ENCODE measurements around the gene RAB6A.
"Not testable (repeated sequence)": the region's sequence is repeated elsewhere in the genome, so short reads cannot be mapped to it uniquely, and the experiment has no call there.

The RAB6A gene

DNA sequence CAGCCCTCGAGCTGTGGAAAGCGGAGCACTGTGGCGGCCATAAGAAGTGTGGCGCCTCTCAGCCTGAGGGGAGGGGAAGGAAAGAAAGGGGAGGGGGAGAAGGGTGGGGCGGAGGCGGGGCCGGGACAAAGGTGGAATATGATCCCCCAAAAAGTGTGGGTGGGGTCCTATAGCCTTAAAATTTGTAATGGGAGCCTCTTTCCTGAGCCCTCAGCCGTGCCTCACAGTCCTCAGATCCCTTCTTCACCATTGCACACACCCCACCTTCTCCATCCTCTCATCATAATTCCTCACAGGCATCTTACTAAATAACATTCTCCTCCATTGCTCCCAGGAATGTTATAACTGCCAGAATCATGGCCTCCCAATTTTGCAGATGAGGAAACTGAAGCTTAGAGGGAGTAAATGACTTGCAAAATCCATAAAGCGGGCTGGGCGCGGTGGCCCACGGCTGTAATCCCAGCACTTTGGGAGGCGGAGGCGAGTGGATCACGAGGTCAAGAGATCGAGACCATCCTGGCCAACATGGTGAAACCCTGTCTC, 600 bp upstream of the RAB6A start:
- no peak for DNase-seq

DNA sequence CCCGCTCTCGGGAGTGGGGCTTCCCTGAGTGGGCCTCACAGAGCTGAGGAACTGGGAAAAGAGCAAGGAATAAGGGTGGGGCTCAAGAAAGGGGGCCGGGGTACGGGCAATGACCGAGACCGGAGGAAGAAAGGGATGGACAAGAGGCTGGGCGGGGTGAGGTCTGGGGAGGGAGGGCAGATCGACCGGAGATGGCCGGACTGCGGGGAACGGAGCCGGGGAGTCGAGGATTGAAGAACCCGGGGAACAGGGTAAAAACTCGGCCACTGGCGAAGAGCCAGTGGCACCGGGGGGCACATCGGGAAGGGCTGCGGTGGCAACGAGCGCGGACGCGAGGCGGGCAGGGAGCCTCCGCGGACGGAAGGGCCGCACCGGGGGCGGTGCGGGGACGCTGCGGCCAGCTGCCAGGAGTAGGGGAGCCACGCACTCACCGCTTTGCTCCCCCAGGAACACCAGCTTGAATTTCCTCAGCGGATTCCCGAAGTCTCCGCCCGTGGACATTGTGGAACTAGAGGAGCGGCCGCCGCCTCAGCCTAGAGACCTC, 667 bp downstream of the RAB6A start:
- peak; percentile 2 to 16 for DNase-seq

DNA sequence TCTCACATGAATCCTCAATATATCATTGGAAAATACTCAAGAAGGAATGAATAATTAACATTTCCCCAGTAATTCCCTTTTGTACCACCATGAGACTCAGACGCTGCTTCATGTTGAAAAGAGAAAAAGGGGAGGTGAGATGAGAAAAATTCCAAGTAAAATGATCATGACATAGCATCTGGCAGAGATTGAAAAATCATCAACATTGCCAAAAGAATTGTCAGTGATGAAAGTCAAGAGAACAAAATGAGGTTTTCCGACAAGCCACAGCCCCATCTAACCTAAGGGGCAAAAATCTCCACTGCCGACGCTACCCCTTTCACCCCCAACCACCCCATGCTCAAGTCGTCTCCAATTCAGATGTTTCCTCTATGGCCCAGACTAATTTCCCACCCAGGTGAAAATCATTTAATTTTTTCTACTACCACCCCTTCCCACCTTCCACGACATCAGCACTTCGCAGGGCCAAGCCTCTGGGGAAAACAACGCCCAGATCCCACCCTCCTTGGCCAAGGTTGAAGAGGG, 1.2 kb downstream of the RAB6A start:
- no peak for DNase-seq

DNA sequence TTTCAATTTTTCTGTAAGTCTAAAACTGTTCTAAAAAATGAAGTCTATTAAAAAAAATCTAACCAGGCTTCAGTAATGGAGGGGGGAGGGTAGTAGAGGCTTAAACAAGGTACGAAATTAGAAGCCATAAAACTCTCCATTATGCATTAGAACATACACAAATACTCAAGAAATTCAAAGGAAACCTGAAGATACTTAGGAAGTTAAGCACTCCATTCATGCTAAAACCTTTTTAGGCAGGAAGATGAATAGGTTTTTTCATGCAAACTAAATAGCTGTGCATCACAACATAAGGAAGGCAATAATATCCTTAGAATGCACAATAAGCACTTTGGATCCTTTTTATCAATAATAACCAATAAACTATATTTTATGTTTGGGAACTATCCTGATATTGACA, 2.4 kb downstream of the RAB6A start:
- DNase-seq: no peak

DNA sequence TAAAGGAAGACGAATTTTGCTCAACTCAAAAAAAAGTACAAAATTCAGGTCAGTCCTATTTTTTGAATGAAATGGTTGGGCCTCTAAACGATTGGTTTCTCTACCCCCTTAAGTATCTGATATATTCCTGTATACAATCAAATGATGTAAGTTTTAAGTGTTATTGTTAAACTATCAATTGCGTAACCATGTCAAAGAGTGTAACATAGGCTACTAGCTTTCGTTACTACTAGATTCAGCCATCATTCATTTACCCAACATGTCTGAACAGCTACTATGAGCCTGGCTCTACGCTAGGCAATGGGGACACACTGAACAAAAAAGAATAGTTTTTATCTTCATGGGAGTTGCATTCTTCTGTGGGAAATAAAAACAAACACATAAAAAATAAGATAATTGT, 3.3 kb downstream of the RAB6A start:
- no peak for DNase-seq

DNA sequence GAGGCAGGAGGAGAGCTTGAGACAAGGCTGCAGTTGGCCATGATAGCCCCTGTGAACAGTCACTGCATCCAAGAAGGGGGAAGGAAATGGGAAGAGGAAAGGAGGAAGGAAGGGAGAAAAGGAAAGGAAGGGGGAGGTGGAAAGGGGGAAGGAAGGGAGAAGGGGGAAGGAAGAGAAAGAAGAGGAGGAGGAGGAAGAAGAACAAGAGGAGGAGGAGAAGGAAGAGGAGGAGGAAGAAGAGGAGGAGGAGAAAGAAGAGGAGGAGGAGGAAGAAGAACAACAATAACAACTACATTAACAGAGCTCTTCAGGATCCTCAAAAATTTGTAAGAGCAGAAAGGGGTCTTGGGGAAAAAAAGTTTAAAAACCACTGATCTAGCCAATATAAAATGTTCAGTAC, 5.2 kb downstream of the RAB6A start:
- DNase-seq: no peak

DNA sequence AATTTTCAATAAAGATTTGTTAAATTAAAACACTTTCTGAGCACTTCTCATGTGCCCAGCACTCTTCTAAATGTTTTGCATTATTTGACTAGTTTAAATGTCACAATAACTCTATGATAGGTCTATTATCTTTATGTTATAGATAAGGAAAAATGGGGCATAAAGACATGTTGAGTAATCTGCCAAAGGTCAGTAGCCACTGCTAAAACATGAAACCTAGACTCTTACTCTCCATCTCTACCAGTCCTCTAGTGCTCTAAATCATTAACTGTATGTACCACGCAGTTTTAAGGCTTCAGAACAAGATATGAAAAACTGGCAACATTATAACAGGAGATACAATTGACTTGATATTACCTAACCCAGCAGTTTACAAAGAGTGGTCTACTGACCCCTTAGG, 6.9 kb downstream of the RAB6A start:
- no peak for DNase-seq

DNA sequence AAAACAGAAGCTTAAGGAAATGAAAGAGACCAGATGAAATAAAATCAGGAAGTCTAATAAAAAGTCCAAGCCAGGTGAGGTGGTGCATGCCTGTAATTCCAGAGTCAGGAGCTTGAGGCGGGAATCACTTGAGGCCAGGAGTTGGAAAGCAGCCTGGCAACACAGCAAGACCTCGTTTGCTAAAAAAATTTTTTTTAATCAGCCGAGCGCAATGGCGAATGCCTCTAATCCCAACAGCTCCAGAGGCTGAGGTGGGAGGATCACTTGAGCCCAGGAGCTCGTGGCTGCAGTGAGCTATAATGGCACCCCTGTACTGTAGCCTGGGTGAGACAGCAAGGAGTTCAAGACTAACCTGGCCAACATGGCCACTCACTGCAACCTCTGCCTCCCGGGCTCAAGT, 8.0 kb downstream of the RAB6A start:
- no peak for DNase-seq

DNA sequence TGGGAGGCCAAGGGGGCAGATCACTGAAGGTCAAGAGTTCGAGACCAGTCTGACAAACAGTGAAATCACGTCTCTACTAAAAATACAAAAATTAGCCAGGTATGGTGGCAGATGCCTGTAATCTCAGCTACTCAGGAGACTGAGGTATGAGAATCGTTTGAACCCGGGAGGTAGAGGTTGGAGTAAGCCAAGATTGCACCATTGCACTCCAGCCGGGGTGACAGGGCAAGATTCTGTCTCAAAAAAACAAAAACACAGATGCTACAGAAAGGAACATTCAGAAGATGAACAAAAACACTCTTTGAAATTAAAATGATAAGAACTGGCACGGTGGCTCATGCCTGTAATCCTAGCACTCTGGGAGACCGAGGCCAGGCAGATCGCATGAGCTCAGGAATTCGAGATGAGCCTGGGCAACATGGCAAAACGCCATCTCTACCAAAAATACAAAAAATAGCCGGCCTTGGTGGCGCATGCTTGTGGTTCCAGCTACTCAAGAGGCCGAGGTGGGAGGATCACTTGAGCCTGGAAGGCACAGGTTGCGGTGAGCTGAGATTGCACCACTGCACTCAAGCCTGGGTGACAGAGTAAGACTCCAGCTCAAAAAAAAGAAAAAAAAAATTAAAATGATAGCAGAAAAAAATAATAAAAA, 8.5 kb downstream of the RAB6A start:
- DNase-seq: no peak

DNA sequence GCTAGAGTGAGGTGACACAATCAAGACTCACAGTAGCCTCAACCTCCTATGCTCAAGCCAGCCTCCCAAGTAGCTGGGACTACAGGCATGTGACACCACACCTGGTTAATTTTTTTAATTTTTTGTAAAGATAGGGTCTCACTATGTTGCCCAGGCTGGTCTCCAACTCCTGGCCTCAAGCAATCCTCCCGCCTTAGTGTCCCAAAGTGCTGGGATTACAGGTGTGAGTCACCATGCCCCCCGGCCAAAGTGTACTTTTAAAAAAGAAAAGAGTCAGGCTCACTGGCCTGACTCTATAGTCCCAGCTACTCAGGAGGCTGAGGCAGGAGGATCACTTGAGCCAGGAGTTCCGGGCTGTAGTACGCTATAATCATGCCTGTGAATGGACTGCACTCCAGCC, 10.0 kb downstream of the RAB6A start:
- DNase-seq: not testable (repeated sequence)

DNA sequence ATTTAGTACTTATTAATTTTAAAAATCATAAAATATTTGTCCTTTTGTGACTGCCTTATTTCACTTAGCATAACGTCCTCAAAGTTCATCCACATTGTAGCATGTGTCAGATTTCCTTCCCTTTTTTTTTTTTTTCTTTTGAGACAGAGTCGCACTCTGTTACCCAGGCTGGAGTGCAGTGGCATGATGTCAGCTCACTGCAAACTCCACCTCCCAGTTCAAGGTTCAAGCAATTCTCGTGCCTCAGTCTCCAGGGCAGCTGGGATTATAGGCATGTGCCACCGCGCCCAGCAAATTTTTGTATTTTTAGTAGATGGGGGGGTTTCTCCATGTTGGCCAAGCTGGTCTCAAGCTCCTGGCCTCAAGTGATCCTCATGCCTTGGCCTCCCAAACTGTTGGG, 10.6 kb downstream of the RAB6A start:
- DNase-seq: no peak

DNA sequence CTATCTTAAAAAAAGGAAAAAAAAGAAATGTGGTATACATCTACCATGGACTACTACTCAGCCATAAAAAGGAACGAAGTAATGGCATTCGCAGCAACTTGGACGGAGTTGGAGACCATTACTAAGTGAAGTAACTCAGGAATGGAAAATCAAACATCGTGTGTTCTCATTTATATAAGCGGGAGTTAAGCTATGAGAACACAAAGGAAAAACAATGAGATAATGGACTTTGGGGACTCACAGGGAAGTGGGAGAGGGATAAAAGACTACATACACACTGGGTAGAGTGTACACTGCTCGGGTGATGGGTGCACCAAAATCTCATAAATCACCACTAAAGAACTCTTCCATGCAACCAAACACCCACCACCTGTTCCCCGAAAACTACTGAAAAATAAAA, 11.8 kb downstream of the RAB6A start:
- no peak for DNase-seq

DNA sequence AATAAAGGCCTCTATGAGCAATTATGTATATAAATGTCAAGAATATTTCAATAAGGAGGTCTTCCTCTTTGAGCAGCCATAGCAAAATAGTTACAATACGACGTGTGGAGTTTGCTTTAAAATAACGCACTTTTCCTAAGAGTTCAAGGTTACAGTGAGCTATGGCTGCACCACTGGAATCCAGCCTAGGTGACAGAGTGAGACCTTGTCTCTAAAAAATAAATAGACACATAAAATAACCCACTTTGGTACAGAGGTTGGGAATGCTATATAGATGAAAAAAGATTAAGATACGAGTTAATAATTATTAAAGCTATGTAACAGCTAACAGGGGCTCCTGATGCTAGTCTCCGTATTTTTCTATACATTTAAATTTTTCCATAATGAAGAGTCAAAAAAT, 12.6 kb downstream of the RAB6A start:
- DNase-seq: no peak

DNA sequence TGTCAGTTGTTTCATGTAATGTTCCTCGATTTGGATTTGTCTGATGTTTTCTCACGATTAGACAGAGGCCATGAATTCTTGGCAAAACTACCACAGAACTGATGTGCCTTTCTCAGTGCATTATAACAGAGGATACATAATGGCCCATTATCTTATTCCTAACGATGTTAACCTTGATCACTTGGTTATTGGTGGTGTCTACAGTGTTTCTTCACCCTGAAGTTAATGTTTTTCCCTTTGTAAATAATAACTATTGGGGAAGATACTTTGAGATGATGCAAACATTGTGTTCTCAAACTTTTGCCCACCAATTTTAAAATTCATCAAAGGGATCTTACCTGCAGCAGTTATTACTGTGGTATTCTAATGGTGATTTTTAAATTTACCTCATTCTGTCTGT, 13.1 kb downstream of the RAB6A start:
- DNase-seq: no peak

DNA sequence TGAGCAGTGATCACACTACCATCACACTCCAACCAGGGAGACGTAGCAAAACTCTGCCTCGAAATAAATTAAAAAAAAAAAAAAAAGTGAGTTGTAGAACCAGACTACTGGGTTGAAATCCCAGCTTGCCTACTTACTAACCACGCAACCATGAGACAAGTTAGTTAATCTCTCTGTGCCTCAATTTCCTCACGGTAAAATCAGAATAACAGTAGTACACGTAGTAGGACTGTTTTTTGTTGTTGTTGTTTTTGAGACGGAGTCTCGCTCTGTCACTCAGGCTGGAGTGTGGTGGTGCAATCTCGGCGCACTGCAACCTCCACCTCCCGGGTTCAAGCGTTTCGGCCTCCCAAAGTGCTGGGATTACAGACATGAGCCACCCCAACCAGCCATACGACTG, 14.2 kb downstream of the RAB6A start:
- no peak for DNase-seq

DNA sequence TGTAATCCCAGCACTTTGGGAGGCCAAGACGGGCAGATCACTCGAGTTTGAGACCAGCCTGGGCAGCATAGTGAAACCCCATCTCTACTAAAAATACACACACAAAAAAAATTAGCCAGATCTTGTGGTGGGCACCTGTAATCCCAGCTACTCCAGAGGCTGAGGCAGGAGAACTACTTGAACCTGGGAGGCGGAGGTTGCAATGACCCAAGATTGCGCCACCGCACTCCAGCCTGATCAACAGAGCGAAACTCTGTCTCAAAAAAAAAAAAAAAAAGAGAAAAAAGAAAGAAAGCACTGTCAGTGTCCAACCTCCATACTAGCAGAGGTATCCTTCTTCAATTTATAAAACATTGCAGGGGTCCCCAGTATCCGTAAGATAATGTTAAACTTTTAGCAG, 17.8 kb downstream of the RAB6A start:
- no peak for DNase-seq

DNA sequence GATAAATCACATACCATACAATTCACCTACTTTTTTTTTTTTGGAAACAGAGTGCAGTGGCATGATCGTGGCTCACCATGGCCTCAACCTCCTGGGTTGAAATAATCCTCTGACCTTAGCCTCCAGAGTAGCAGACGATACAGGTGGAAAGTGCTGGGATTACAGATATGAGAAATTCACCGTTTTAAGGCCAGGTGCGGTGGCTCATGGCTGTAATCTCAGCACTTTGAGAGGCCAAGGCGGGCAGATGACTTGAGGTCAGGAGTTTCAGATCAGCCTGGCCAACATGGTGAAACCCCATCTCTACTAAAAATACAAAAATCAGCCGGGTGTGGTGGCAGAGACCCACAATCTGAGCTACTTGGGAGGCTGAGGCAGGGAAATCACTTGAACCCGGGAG, 24.9 kb downstream of the RAB6A start:
- not testable (repeated sequence) for DNase-seq

DNA sequence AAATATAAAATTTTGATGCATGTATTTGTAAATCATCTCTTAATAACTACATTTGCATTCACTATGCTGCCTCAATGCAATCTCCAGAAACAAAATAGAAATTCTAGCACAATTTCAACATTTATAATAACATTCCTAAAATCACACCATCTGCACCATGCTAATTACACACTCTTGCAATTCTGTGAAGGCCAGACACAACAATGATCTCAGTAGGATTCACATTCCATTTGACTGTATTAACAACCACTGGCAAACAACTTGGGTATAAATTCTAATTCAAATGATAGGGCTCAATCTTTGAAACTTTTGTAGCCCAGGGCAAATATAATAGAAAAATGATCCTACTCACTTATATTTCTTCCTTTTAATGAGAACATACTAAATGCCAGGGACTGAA, 25.9 kb downstream of the RAB6A start:
- DNase-seq: no peak

DNA sequence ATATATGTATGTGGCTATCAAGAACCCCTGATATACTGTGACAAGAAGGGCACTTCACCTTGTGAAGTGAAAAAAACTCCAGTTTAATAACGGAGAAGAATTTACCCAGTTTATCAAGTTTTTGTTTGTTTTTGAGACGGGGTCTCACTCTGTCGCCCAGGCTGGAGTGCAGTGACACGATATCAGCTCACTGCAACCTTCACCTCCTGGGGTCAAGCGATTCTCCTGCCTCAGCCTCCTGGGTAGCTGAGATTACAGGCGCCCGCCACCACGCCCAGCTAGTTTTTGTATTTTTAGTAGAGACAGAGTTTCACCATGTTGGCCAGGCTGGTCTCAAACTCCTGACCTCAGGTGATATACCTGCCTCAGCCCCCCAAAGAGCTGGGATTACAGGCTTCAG, 26.9 kb downstream of the RAB6A start:
- DNase-seq: not testable (repeated sequence)

DNA sequence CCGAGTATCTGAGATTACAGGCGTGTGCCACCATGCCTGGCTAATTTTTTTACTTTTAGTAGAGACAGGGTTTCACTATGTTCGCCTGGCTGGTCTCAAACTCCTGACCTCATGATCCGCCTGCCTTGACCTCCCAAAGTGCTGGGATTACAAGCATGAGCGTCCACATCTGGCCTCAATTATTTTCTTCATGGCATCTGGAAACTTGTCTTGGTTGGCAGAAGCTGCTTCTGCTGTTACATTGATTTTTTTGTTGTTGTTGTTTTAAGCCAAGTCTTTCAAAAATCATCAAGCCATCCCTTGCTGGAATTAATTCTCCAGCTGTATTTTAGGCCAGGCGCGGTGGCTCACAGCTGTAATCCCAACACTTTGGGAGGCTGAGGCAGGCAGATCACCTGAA, 27.9 kb downstream of the RAB6A start:
- DNase-seq: not testable (repeated sequence)

DNA sequence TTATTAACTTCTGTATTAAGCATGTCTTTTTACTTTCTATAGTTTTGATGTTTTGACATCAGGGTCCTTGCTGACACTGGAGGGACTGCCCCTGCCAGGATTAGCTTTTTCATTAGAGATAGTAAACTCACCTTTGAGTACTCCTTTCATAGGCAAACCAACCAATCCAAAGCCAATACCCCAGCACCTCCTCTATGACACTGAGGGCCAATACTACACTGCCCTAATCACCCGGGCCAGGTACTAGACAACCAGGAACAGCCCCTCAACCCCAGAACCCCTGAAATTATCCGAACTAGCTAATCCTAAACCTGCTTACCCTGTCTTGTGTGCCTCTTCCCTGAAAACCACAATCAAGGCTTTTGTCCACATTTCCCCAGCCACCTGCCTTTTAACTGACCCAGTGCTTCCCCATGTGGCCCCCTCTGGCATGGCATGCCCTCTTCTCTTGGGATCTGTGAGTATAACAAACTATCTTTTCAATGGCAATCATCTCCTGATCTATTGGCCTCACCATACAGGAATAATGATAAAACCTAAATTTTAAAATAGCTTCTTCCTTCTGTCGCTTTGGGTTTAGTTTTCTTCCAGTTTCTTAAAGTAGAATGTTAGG, 31.2 kb downstream of the RAB6A start:
- DNase-seq: no peak

DNA sequence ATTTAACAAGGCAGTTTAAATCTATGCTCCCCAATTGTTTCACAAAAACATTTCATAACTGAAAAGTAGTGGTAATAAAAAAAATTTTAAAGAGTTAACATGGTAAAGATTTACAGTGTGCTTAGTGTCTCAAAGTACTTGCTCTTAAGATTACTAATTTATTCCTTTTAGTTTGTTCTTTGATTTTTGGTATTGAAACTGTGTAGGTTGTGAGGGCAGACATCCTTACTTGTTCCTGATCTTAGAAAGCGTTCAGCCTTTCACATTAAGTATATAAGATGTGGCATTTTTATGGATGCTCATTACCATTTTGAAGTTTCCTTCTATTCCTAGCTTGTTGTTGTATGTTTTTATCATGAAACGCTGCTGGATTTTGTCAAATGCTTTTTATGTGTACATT, 32.9 kb downstream of the RAB6A start:
- no peak for DNase-seq

DNA sequence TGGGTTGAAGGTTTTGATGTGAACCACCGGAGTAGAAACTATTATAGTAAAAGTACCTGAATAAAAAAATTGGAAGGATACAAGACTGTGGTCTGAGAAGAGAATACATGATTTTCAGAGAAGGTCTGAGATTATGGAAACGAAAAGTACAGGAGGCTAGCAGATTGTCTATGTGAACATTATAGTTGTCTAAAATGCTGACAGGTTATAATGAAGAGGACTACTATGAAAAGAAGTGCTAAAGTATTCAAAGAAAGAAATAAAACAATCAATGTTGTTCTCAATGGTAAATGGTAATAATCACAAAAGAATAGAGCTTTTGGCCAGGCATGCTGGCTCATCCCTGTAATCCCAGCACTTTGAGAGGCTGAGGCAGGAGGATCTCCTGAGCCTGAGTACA, 34.0 kb downstream of the RAB6A start:
- DNase-seq: no peak

DNA sequence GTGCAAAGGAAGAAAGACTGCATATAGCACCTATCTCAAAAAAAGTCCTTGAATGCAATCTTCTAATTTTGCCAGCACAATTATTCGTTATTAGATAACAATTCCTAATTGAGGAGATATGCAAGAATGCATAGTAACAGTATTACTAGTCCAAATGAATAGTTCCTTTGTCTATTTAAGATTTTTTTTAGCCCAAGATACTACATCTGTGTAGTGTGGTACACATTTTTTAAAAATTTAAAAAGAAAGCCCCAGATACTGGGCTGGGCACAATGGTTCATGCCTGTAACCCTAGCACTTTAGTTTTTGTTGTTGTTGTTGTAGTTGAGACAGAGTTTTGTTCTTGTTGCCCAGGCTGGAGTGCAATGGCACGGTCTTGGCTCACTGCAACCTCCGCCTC, 43.7 kb downstream of the RAB6A start:
- DNase-seq: no peak

Data from CD4-positive, alpha-beta T cell treated with Interferon alpha-2 for 1 hour (primary cell).